Tibial nerve (tissue), 4 donors: ENCODE results near the gene GRK1.

ENCODE experiments used
- EP300 ChIP-seq, 2 donors: sonication (generic); formaldehyde crosslinking; IDR thresholded peaks; one replicate each; pipeline ENCODE4 v1.6.1; 2017; ENCODE audit warnings: antibody characterized with exemption in 2 of 2, mild to moderate bottlenecking in 1 of 2
- TF ChIP-seq, protein P1 (sequence below), 5 experiments: fragments of 200-600 bp in 3 of 5; fragments of 450-650 bp in 2 of 5; sonication (generic) in 3 of 5; IDR thresholded peaks; one replicate each; pipeline ENCODE4 v1.5.1; 2016 to 2019; ENCODE audit warnings: antibody characterized with exemption in 5 of 5, mild to moderate bottlenecking in 3 of 5, moderate library complexity in 2 of 5

DNA sequence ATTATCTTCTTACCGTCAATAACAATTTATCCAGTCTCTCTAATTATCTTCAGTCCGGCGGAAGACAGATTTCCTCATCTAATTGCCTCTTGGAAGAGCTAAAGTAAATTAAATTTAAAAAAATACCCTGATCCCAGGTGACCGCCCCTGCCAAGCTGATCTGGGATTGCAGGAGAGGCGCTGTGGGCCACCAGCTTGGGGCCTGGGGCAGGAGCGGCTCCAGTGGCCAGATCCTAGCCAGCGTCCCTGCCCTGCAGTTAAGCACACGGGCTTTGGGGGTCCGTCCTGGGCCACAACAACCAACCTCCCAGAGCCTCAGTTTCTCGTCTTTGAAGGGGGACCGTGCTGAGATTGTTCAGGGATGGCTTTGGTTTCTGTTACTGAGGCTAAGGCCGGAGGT lies 79.7 kb downstream of the GRK1 start:
- TF ChIP-seq, protein P1, sequence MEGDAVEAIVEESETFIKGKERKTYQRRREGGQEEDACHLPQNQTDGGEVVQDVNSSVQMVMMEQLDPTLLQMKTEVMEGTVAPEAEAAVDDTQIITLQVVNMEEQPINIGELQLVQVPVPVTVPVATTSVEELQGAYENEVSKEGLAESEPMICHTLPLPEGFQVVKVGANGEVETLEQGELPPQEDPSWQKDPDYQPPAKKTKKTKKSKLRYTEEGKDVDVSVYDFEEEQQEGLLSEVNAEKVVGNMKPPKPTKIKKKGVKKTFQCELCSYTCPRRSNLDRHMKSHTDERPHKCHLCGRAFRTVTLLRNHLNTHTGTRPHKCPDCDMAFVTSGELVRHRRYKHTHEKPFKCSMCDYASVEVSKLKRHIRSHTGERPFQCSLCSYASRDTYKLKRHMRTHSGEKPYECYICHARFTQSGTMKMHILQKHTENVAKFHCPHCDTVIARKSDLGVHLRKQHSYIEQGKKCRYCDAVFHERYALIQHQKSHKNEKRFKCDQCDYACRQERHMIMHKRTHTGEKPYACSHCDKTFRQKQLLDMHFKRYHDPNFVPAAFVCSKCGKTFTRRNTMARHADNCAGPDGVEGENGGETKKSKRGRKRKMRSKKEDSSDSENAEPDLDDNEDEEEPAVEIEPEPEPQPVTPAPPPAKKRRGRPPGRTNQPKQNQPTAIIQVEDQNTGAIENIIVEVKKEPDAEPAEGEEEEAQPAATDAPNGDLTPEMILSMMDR (IDR thresholded peaks at IDR 0.05), result no peak
- TF ChIP-seq EP300 (IDR thresholded peaks at IDR 0.05), result no peak
